ENCODE data around the gene HMGB4.

DNA sequence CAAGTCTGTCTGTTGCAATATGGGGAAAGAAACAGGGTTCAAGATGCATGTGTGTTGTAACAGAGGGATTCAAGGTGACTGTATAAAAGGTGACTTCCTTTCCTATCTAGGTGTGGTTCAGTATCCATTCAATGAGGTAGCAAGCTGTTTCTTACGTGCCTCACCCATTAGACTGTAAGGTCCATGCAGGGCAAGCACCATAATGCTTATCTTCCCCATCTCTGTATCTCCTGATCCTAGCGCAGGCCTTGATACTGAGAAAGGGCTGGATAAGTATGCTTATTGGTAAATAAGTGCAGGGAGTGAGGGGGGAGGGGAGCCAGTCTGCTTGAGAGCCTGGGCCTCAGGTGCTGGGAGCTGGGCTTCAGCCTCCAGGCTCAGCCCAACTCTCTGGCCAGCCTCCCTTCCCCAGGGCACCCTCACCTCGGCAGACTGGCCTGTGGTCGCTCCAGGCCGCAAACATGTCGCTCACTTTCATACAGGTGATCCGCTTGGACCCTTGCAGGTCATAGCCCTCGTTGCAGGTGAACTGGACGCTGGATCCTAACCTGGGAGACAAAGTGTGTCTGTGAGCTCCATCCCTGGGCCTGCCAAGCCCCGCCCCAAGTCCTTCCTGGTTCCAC lies 44.5 kb upstream of the HMGB4 start:
- TF ChIP-seq, protein P1, sequence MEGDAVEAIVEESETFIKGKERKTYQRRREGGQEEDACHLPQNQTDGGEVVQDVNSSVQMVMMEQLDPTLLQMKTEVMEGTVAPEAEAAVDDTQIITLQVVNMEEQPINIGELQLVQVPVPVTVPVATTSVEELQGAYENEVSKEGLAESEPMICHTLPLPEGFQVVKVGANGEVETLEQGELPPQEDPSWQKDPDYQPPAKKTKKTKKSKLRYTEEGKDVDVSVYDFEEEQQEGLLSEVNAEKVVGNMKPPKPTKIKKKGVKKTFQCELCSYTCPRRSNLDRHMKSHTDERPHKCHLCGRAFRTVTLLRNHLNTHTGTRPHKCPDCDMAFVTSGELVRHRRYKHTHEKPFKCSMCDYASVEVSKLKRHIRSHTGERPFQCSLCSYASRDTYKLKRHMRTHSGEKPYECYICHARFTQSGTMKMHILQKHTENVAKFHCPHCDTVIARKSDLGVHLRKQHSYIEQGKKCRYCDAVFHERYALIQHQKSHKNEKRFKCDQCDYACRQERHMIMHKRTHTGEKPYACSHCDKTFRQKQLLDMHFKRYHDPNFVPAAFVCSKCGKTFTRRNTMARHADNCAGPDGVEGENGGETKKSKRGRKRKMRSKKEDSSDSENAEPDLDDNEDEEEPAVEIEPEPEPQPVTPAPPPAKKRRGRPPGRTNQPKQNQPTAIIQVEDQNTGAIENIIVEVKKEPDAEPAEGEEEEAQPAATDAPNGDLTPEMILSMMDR (IDR thresholded peaks at IDR 0.05; ENCODE audit: low read depth, low read length) = no peak
- no peak for TF ChIP-seq POLR2A (IDR thresholded peaks at IDR 0.05; ENCODE audit: extremely low read depth, insufficient read length)
- TF ChIP-seq, protein P2, sequence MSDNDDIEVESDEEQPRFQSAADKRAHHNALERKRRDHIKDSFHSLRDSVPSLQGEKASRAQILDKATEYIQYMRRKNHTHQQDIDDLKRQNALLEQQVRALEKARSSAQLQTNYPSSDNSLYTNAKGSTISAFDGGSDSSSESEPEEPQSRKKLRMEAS (IDR thresholded peaks at IDR 0.05; ENCODE audit: low read depth, low read length) = no peak
